Measurements from ENCODE around the gene GDPD2. TPM values are rescaled to one million over a fixed set of nuclear protein-coding genes. Genes with fewer than 3 reads are reported as not detected.
A peak's percentile ranks its signal among the peaks of the same experiment; 100 is the strongest.

The GDPD2 gene
- total RNA-seq, 3 donors from 2014 or later: 0.15 TPM; not detected in 2

DNA sequence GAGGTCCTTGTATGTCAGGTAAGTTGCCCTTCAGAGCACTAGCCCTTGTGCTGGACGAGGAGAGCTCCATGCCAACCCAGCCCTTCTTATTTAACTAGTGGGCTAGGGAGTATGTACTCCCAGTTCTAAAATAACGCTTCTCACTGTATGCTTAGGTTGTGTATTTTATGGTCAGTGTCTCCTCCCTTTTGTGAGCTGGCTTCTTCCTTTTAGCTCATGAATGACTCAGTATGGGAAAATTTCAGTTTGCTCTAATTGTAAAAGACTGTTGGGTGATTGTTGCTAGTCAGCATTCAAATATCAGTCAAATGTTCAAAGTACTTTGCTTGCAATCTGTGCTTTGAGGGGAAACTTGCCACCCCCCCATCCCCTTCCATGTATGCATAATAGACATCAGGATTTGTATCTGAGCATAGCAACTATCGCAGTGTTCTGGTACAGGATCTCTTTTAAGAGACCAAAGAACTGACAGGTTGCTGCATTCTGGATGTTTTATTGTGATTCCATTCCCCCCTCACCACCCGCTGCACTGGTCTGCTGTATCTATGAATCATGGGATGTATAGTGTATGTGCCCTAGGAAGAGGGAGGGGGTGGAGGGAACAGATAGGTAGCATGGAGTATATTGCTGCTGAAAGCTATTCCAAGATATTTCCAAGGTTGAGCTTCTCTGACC is 56.3 kb downstream of the GDPD2 start:
- Histone ChIP-seq H3K4me3 (no peak overlapping the region), H3K36me3 (no peaks in the 10 kb centered on the region), H3K9me3 (no peaks in the 10 kb centered on the region), H3K27ac (peak overlapping the region; percentile 67 to 74), H3K4me1 (peaks cover 0 to 4% of the 10 kb centered on the region in 2 donors), H3K27me3 (peaks cover 0 to 45% of the 10 kb centered on the region in 2 donors)
- DNase-seq (ENCODE audit: low spot score in 2 of 2): no peak
- TF ChIP-seq POLR2A (IDR thresholded peaks at IDR 0.05): no peak
- TF ChIP-seq, protein P1, sequence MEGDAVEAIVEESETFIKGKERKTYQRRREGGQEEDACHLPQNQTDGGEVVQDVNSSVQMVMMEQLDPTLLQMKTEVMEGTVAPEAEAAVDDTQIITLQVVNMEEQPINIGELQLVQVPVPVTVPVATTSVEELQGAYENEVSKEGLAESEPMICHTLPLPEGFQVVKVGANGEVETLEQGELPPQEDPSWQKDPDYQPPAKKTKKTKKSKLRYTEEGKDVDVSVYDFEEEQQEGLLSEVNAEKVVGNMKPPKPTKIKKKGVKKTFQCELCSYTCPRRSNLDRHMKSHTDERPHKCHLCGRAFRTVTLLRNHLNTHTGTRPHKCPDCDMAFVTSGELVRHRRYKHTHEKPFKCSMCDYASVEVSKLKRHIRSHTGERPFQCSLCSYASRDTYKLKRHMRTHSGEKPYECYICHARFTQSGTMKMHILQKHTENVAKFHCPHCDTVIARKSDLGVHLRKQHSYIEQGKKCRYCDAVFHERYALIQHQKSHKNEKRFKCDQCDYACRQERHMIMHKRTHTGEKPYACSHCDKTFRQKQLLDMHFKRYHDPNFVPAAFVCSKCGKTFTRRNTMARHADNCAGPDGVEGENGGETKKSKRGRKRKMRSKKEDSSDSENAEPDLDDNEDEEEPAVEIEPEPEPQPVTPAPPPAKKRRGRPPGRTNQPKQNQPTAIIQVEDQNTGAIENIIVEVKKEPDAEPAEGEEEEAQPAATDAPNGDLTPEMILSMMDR (IDR thresholded peaks at IDR 0.05): no peak
- no peak for TF ChIP-seq POLR2AphosphoS5 (IDR thresholded peaks at IDR 0.05)
- intact Hi-C loops (cut with DNase I; ENCODE audit: low total_unique reads): no loop called here

DNA sequence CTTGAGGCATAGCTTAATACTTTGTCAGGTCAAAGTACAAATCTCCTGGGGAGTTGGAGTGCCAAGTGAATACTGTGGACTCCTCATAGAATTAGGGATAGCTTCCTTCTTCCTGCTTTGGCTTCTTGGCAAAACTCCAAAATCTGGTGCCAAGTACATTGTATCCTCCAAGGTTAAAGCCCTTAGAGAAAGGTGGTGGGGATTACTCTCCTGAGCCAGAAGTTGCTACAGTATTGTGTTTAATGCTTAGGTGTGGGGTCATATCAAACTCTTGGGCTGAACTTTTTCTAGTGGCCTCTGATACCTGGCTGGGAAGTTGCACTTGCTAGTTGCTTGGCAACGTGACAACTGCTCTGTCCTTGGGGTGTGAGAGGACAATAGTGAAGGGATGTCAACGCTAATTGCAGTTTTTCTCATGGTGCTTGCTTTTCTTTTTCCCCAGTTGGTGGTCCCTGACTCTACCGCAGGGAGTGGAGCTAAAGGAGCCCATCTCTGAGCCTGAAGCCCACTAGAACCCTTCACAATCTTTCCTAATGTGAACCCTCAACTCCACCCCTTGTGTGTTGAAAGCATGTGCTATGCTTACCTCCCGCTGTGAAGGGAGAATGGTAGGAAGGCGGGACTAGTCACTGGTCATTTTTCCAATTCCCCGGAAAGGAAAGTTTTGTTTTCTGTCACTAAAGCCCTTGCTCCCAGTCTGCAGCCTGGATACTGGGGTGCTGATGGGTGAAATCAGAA is 57.0 kb downstream of the GDPD2 start:
- Histone ChIP-seq H3K27ac (peak overlapping the region; percentile 67 to 74), H3K27me3 (peaks cover 0 to 48% of the 10 kb centered on the region in 2 donors), H3K4me1 (peaks cover 0 to 4% of the 10 kb centered on the region in 2 donors), H3K36me3 (no peaks in the 10 kb centered on the region), H3K9me3 (no peaks in the 10 kb centered on the region), H3K4me3 (no peak overlapping the region)
- no peak for TF ChIP-seq POLR2AphosphoS5 (IDR thresholded peaks at IDR 0.05)
- no peak for TF ChIP-seq POLR2A (IDR thresholded peaks at IDR 0.05)
- TF ChIP-seq, protein P1 (IDR thresholded peaks at IDR 0.05): no peak
- intact Hi-C loops (cut with DNase I; ENCODE audit: low total_unique reads): no loop called here
- DNase-seq (ENCODE audit: low spot score in 2 of 2): peak in 1 of 2 donors; percentile 20

DNA sequence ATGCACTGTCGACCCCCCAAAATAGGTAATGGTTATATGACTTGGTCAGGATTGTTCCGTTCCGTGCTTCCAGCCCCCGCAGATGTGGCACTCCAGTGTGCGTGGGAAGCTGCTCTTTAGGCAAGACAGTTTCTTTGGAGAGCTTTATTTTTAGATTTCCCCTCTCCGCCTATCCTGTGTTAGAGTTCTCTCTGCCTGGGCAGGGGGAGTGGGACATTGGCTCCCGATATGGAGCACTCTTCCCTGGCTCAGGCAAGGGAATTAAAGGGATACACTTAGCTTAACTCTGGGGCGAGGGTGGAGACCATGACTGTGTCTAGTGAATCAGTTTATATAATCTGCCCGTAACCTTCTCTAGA is 57.5 kb downstream of the GDPD2 start:
- H3K4me1 ChIP-seq: peaks cover 0 to 4% of the 10 kb centered on the region in 2 donors
- TF ChIP-seq, protein P1 (IDR thresholded peaks at IDR 0.05): no peak
- TF ChIP-seq POLR2A (IDR thresholded peaks at IDR 0.05) (no peak), POLR2AphosphoS5 (IDR thresholded peaks at IDR 0.05) (no peak)
- no peak overlapping the region for H3K4me3 ChIP-seq
- H3K9me3 ChIP-seq: no peaks in the 10 kb centered on the region
- H3K27ac ChIP-seq: peak overlapping the region; percentile 57 to 74
- no peak for DNase-seq (ENCODE audit: low spot score in 2 of 2)
- intact Hi-C loops (cut with DNase I; ENCODE audit: low total_unique reads): no loop called here
- H3K36me3 ChIP-seq: no peaks in the 10 kb centered on the region
- H3K27me3 ChIP-seq: peaks cover 0 to 48% of the 10 kb centered on the region in 2 donors

DNA sequence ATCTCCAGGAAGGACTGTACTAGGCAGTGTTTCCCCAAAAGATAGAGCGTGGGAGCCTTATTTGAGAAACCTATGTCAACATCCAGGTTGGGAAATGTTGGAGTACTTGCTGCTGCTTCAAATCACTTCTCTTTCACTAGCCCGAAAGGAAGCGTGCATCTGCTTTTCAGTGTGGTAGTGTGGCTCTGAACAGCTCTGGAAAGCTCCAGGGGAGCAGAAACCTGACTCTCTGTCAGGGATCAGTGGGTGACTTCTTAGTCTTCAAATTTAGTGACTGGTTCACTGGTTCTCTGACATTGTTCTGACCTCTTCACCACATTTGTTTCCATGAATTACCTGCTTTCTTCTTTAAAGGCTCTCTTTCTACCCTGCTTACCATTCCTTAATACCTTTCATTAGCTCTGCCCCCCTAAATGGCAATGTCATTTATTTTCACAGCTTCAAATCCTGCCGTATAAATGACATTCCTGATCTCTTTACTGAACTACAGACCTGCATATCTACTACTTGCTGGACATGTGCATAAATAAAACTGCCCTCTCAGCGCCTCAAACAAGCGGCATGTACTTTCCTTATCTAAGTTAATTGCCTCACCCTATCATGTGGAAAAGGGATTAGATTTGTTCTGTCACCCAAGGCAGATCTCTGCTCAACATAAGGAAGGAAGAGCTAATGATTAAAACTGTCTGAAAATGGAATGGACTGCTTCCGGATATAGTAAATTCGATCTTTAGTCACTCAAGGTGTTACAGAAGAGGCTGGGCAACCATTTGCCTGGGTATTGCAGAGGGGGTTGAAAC is 58.6 kb downstream of the GDPD2 start:
- intact Hi-C loops (cut with DNase I; ENCODE audit: low total_unique reads): no loop called here
- H3K4me1 ChIP-seq: peaks cover 0 to 4% of the 10 kb centered on the region in 2 donors
- H3K27me3 ChIP-seq: peaks cover 0 to 43% of the 10 kb centered on the region in 2 donors
- no peaks in the 10 kb centered on the region for H3K9me3 ChIP-seq
- H3K4me3 ChIP-seq: no peak overlapping the region
- no peak for DNase-seq (ENCODE audit: low spot score in 2 of 2)
- no peaks in the 10 kb centered on the region for H3K36me3 ChIP-seq
- TF ChIP-seq POLR2AphosphoS5 (IDR thresholded peaks at IDR 0.05): no peak
- no peak for TF ChIP-seq POLR2A (IDR thresholded peaks at IDR 0.05)
- TF ChIP-seq, protein P1 (IDR thresholded peaks at IDR 0.05): no peak
- H3K27ac ChIP-seq: no peak overlapping the region

Measured in breast epithelium (tissue), 4 donors.